Heart left ventricle (tissue), 13 donors: ENCODE data around the gene BBC3.

Source experiments
- CTCF ChIP-seq, 12 donors: fragments of 200-600 bp; sonication (generic) in 4 of 12; IDR thresholded peaks; one replicate each; pipeline versions ENCODE4 v1.5.0 to v1.8.0; 2018 to 2022; ENCODE audit warnings: antibody characterized with exemption in 12 of 12, mild to moderate bottlenecking in 5 of 12
- POLR2A ChIP-seq, 2 donors: fragments of 450-650 bp; IDR thresholded peaks; one replicate each; pipeline ENCODE4 v1.6.1; 2017; ENCODE audit warnings: antibody characterized with exemption in 2 of 2, mild to moderate bottlenecking in 2 of 2, moderate library complexity in 2 of 2
- donor health status: ischemic (EF 13 %, LVEDD 7.1; RV severe dilation, severe dysfunction).
- donor health status: DM: no; HTN: yes; CAD: no.
- donor health status: DM: no; HTN: no; CAD: no.
- donor health status: ischemic (EF 25% LVEDD 6.9; RV normal size, moderate dysfunction).
- donor health status: ischemic (EF 25% LVEDD 5.7; RV mildly dilated, moderate dysfunction).
- donor health status: ischemic (EF 35%, LVEDD 5.7; RV mildly dilated, moderate dysfunction).
- donor health status: nonischemic (EF 11% LVEDD 7.7; RV severe dilation, severe dysfunction).
- donor health status: DM: yes; HTN: yes; CAD: no.
- donor health status: PGD.
- donor health status: ischemic (EF 29% LVEDD 5.4; RV normal size, mild dysfunction).
- donor health status: nonischemic (EF 23%, LVEDD 6.1; RV moderate dilation, normal function).

- TF ChIP-seq CTCF (IDR thresholded peaks at IDR 0.05), result no peak
- TF ChIP-seq POLR2A (IDR thresholded peaks at IDR 0.05), result no peak
Measured at GRCh38 chr19:47268028-47268427, 37.0 kb upstream of the BBC3 start.
